IPS-20b (cell line): ENCODE data around the gene KCTD11.
A peak's percentile ranks its signal among the peaks of the same experiment; 100 is the strongest.

Experiments used
- H3K27ac ChIP-seq: one replicate; pipeline ENCODE4 v1.5.1; 2013; ENCODE audit warnings: low read length
- H3K27me3 ChIP-seq: 2 replicates; pipeline ENCODE4 v1.6.1; 2013; ENCODE audit warnings: mild to moderate bottlenecking, low read length, inconsistent platforms; ENCODE audit not compliant: insufficient read depth
- H3K36me3 ChIP-seq: 2 replicates; pipeline ENCODE4 v1.6.1; 2013; ENCODE audit warnings: low read depth, mild to moderate bottlenecking, inconsistent platforms, low read length, moderate library complexity; ENCODE audit not compliant: insufficient read depth
- H3K4me1 ChIP-seq: 2 replicates; pipeline ENCODE4 v1.6.1; 2013; ENCODE audit warnings: mild to moderate bottlenecking, control low read depth, inconsistent platforms, low read length, moderate library complexity; ENCODE audit not compliant: insufficient read depth
- H3K4me3 ChIP-seq: 2 replicates; pipeline ENCODE4 v1.5.1; 2013; ENCODE audit warnings: mild to moderate bottlenecking, low read length, inconsistent platforms
- H3K9ac ChIP-seq: 2 replicates; pipeline ENCODE4 v1.6.1; 2013; ENCODE audit warnings: low read depth, mild to moderate bottlenecking, inconsistent platforms, low read length, moderate library complexity
- H3K9me3 ChIP-seq: 2 replicates; pipeline ENCODE4 v1.6.1; 2013; ENCODE audit warnings: mild to moderate bottlenecking, low read depth, low read length, inconsistent platforms; ENCODE audit not compliant: insufficient read depth

KCTD11 gene

GRCh38 chr17:7313890-7314718 is 37.9 kb upstream of the KCTD11 start:
- Histone ChIP-seq H3K4me3 (peak overlapping the region; percentile 87), H3K27me3 (no peaks in the 10 kb centered on the region), H3K27ac (no peak overlapping the region), H3K4me1 (peaks cover 4% of the 10 kb centered on the region; the same call in 1 of the 2 replicates), H3K36me3 (peaks cover 81% of the 10 kb centered on the region), H3K9ac (peak overlapping the region; percentile 86), H3K9me3 (no peaks in the 10 kb centered on the region)

DNA sequence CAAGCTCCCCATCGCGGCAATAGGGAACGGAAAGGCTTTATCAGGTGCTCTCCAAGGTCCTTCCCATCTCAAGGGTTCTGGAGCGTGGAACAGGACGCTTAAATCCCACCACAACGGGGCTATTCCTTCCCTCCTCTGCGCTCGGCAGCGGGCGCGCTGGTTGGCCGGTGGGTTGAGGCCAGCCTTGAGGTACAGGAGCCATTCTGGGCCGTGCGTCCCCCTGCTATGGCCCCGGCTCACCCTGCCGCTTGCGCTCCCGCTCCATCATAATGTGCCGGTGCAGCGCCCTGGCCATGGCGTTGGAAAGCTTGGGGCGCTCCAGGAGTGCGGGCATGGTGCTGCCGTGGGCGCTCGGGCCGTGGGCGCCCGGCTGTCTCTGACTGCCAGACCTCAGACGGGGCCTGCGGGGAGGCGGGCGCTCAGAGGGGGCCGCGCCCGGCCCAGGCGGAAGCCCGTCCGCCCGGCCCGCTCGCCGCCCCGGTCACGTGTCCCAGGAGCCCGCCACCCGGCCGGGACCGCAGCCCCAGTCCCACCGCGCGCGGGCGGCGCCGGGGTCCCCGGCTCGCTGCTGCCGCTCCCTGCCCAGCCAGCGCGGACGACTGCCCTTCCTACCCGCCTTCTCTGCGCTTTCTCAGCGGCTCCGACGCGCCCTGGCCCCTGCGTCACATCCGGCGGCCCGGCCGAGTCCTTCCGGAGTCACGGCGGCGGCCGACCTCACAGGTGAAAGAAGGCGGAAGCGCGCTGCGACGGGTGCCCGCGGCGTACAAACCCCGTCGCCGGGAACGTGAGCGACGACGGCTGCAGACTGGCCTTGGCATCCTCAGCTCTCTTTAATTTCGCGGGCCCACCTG is 37.0 kb upstream of the KCTD11 start, which contains the start of gene GPS2:
Gene GPS2, minus strand, starts transcription at position 642 of the 851 bp plus-strand sequence. Its CDS starts 308 bp downstream, at position 334.
- Histone ChIP-seq H3K36me3 (peaks cover 72% of the 10 kb centered on the region), H3K4me3 (peak within 1 kb of the TSS; percentile 87), H3K9me3 (no peaks in the 10 kb centered on the region), H3K27ac (no peak within 1 kb of the TSS), H3K9ac (peak within 1 kb of the TSS; percentile 86), H3K4me1 (no peaks in the 10 kb centered on the region), H3K27me3 (no peaks in the 10 kb centered on the region)

DNA sequence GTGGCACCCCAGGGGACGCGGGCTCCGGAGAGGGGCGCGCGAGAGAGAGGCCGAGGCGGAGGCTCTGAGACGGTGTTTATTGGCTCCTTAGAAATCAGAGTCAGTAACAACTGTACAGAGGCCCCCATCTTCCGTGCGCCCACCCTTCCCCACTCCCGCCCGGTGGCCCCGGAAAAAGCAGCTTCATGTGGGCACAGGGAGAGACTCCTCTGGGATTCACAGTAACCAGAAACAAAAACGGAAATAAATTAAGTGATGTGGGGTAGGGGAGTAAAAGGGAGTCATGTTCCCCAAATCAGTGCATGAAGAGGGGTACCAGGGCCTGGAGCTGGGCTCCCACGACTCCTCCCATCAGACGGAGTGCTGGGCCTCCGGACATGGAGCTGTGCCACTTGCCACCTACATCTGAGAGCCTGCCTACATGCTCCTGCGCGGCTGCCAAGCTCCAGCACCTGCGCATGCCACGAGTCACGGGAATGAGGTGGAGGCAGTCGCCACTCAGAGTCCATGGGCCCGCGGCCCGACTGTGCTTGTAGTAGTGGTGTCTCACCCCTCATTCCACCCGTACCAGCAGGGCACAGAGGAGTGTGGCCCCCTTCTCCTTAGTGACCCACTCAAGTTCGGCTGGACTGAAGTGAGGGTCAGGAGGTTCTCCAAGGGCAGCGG is 36.3 kb upstream of the KCTD11 start:
- Histone ChIP-seq H3K9me3 (no peaks in the 10 kb centered on the region), H3K4me1 (no peaks in the 10 kb centered on the region), H3K4me3 (peak overlapping the region; percentile 87), H3K9ac (peak overlapping the region; percentile 86), H3K27ac (no peak overlapping the region), H3K36me3 (peaks cover 71% of the 10 kb centered on the region), H3K27me3 (no peaks in the 10 kb centered on the region)

DNA sequence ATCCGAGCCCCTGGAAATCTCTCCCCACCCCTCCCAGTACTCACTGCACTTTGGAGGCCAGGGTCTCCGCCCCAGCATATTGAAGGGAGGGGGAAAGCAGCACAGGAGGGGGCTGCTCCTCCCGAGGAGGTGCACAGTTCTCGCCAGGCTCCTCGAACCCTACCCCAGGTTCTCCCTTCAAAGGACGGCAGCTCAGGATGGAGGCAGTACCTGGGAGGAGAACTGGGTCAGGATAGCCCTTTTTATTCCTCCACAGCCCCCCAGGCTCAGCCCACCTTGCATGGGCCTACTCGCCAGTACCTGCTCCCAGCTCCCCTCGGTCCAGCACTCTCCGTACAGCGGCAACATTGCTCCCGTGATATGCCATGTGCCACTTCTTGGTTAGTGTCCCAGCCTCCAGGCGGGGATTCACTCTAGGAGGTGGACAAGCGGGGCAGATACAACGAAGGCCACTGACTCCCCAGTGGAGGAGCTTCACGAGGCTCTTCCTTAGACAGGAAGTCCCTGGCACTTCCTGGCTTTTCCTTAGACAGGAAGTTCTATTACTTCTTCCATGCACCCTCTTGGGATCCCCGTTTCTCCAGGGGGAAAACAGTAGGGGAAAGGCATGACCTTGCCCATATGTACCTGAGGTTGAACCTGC is 34.7 kb upstream of the KCTD11 start:
- no peaks in the 10 kb centered on the region for H3K9me3 ChIP-seq
- H3K4me1 ChIP-seq, result no peaks in the 10 kb centered on the region
- H3K27ac ChIP-seq, result no peak overlapping the region
- no peaks in the 10 kb centered on the region for H3K27me3 ChIP-seq
- H3K4me3 ChIP-seq, result no peak overlapping the region
- no peak overlapping the region for H3K9ac ChIP-seq
- peaks cover 72% of the 10 kb centered on the region for H3K36me3 ChIP-seq

GRCh38 chr17:7318121-7318860 is 33.7 kb upstream of the KCTD11 start:
- Histone ChIP-seq H3K9ac (no peak overlapping the region), H3K4me1 (no peaks in the 10 kb centered on the region), H3K4me3 (no peak overlapping the region), H3K27ac (no peak overlapping the region), H3K36me3 (peaks cover 72% of the 10 kb centered on the region), H3K9me3 (no peaks in the 10 kb centered on the region), H3K27me3 (no peaks in the 10 kb centered on the region)

DNA sequence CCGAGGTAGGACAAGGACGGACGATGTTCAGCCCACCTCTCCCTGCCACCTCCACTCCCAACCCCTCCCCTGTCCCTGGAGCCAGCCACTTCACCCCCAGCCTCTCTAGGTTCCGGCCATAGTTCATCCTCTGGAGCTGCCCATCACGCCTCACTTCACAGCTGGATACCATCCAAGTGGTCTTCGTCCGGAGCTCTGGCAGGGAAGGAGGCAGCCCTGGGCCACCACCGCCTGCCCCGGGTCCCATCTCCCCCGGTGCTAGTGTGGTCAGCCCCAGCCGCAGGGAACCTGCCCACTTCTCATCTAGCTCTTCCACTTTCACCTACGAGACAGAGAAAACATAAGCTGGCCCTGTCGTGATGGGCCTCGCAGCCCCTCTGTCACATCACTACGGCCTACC is 30.5 kb upstream of the KCTD11 start:
- H3K27me3 ChIP-seq, result no peaks in the 10 kb centered on the region
- H3K27ac ChIP-seq, result no peak overlapping the region
- no peaks in the 10 kb centered on the region for H3K9me3 ChIP-seq
- no peak overlapping the region for H3K9ac ChIP-seq
- no peaks in the 10 kb centered on the region for H3K4me1 ChIP-seq
- H3K4me3 ChIP-seq, result no peak overlapping the region
- H3K36me3 ChIP-seq, result peaks cover 80% of the 10 kb centered on the region

GRCh38 chr17:7322520-7323194 is 29.3 kb upstream of the KCTD11 start:
- Histone ChIP-seq H3K9ac (no peak overlapping the region), H3K36me3 (peaks cover 76% of the 10 kb centered on the region), H3K27ac (no peak overlapping the region), H3K27me3 (no peaks in the 10 kb centered on the region), H3K4me1 (no peaks in the 10 kb centered on the region), H3K9me3 (no peaks in the 10 kb centered on the region), H3K4me3 (no peak overlapping the region)

GRCh38 chr17:7323731-7324437 is 28.1 kb upstream of the KCTD11 start:
- Histone ChIP-seq H3K9ac (no peak overlapping the region), H3K27ac (no peak overlapping the region), H3K4me3 (no peak overlapping the region), H3K9me3 (no peaks in the 10 kb centered on the region), H3K27me3 (no peaks in the 10 kb centered on the region), H3K4me1 (no peaks in the 10 kb centered on the region), H3K36me3 (peaks cover 64% of the 10 kb centered on the region)

GRCh38 chr17:7324438-7324779 is 27.6 kb upstream of the KCTD11 start:
- Histone ChIP-seq H3K27ac (no peak overlapping the region), H3K4me1 (no peaks in the 10 kb centered on the region), H3K9ac (no peak overlapping the region), H3K27me3 (no peaks in the 10 kb centered on the region), H3K9me3 (no peaks in the 10 kb centered on the region), H3K36me3 (peaks cover 62% of the 10 kb centered on the region), H3K4me3 (no peak overlapping the region)

GRCh38 chr17:7325031-7325528 is 26.9 kb upstream of the KCTD11 start:
- Histone ChIP-seq H3K4me3 (no peak overlapping the region), H3K27ac (no peak overlapping the region), H3K36me3 (peaks cover 62% of the 10 kb centered on the region)

More at GRCh38 chr17:7325031-7325528, 26.9 kb upstream of the KCTD11 start:
- Histone ChIP-seq H3K27me3 (no peaks in the 10 kb centered on the region), H3K9ac (no peak overlapping the region), H3K4me1 (no peaks in the 10 kb centered on the region), H3K9me3 (no peaks in the 10 kb centered on the region)
